ENCODE results near the gene CFAP61.
"Not testable (repeated sequence)": the region's sequence is repeated elsewhere in the genome, so short reads cannot be mapped to it uniquely, and the experiment has no call there.

Gene CFAP61

DNA sequence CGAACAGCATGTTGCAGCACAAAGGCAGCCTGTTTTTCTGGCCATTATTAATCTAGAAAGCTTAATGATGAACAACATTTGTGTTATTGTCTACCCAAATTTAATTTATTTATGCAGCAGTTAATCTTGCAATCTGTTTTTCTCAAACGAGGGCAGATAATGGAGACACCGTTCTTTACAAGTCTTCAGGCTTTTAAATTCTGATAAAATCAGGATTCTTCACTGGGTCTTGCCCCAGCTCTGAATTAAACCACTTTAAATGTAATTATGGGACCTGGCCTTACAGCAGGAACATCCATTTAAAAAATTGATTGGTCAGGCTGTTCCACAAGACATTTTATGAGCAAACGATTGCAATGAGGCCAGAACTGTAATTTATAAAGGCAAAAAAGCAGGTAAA is 289.0 kb downstream of the CFAP61 start:
- Histone ChIP-seq H3K9me3 (ENCODE audit: severe bottlenecking) (no peaks in the 10 kb centered on the region), H3K4me1 (ENCODE audit: insufficient read depth, poor library complexity, severe bottlenecking) (no peaks in the 10 kb centered on the region), H3K36me3 (ENCODE audit: low read depth) (no peaks in the 10 kb centered on the region), H3K27me3 (ENCODE audit: insufficient read depth, poor library complexity, severe bottlenecking) (peaks cover 7% of the 10 kb centered on the region), H3K27ac (ENCODE audit: poor library complexity, severe bottlenecking) (no peak overlapping the region), H3K4me3 (ENCODE audit: severe bottlenecking) (no peak overlapping the region)
- ATAC-seq (ENCODE audit: low read depth) (no peak), DNase-seq (ENCODE audit: low spot score) (no peak)
- TF ChIP-seq, protein P1, sequence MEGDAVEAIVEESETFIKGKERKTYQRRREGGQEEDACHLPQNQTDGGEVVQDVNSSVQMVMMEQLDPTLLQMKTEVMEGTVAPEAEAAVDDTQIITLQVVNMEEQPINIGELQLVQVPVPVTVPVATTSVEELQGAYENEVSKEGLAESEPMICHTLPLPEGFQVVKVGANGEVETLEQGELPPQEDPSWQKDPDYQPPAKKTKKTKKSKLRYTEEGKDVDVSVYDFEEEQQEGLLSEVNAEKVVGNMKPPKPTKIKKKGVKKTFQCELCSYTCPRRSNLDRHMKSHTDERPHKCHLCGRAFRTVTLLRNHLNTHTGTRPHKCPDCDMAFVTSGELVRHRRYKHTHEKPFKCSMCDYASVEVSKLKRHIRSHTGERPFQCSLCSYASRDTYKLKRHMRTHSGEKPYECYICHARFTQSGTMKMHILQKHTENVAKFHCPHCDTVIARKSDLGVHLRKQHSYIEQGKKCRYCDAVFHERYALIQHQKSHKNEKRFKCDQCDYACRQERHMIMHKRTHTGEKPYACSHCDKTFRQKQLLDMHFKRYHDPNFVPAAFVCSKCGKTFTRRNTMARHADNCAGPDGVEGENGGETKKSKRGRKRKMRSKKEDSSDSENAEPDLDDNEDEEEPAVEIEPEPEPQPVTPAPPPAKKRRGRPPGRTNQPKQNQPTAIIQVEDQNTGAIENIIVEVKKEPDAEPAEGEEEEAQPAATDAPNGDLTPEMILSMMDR (IDR thresholded peaks at IDR 0.05; ENCODE audit: poor library complexity, severe bottlenecking): no peak

DNA sequence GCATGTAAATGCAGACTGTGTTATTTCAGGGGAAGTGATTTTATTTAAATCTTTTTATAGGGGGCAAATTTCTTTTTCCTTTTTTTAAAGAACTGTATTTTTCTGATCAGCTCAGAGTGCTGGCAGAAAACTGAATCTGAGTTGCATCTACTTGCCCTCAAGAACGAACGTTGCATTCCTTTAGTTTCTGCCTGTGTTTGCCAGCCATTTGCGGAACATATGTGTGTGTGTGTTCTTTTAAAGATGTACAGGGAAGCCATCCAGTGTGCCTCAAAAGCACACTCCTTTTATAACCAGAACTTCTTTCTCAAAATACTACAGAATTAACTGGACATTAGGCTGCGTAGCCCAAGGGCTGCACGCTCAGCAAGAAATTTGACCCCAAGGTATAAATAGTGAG is 289.7 kb downstream of the CFAP61 start:
- no peak overlapping the region for H3K27ac ChIP-seq (ENCODE audit: poor library complexity, severe bottlenecking)
- ATAC-seq (ENCODE audit: low read depth) (no peak), DNase-seq (ENCODE audit: low spot score) (no peak)
- TF ChIP-seq, protein P1 (IDR thresholded peaks at IDR 0.05; ENCODE audit: poor library complexity, severe bottlenecking): no peak
- H3K4me1 ChIP-seq (ENCODE audit: insufficient read depth, poor library complexity, severe bottlenecking): no peaks in the 10 kb centered on the region
- H3K27me3 ChIP-seq (ENCODE audit: insufficient read depth, poor library complexity, severe bottlenecking): peaks cover 7% of the 10 kb centered on the region
- no peaks in the 10 kb centered on the region for H3K9me3 ChIP-seq (ENCODE audit: severe bottlenecking)
- H3K36me3 ChIP-seq (ENCODE audit: low read depth): no peaks in the 10 kb centered on the region
- H3K4me3 ChIP-seq (ENCODE audit: severe bottlenecking): no peak overlapping the region

DNA sequence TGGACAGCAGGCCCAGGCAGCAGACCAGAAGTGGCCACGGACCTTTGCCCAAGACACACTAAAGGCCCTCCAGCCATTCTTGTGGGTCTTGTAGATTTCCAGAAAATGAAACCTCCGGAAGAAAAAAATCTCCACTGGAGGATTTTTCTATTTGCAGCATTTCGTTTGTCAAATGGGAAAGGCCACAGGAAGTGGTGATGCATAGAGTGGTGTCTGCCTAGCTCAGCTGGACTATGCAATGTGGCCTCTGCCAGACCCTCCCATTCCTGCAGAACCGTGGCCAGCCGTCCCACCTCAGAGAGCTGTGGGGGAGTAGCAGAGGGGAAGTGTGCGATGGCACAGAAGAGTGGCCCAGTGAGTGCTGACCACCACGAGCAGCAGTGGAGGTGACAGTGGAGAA is 291.6 kb downstream of the CFAP61 start:
- no peaks in the 10 kb centered on the region for H3K9me3 ChIP-seq (ENCODE audit: severe bottlenecking)
- no peak for ATAC-seq (ENCODE audit: low read depth)
- H3K4me1 ChIP-seq (ENCODE audit: insufficient read depth, poor library complexity, severe bottlenecking): no peaks in the 10 kb centered on the region
- H3K4me3 ChIP-seq (ENCODE audit: severe bottlenecking): no peak overlapping the region
- no peak overlapping the region for H3K27ac ChIP-seq (ENCODE audit: poor library complexity, severe bottlenecking)
- TF ChIP-seq, protein P1 (IDR thresholded peaks at IDR 0.05; ENCODE audit: poor library complexity, severe bottlenecking): no peak
- no peak for DNase-seq (ENCODE audit: low spot score)
- peaks cover 7% of the 10 kb centered on the region for H3K27me3 ChIP-seq (ENCODE audit: insufficient read depth, poor library complexity, severe bottlenecking)
- H3K36me3 ChIP-seq (ENCODE audit: low read depth): no peaks in the 10 kb centered on the region

DNA sequence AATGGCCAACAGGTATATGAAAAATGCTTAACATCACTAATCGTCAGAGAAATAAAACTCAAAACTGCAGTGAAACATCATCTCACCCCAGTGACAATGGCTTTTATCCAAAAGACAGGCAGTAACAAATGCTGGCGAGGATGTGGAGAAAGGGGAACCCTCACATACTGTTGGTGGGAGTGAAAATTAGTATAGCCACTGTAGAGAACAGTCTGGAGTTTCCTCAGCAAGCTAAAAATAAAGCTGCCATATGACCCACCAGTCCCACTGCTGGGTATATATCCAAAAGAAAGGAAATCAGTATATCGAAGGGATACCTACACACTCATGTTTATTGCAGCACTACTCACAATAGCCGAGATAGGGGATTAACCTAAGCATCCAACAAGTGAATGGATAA is 292.1 kb downstream of the CFAP61 start:
- TF ChIP-seq, protein P1 (IDR thresholded peaks at IDR 0.05; ENCODE audit: poor library complexity, severe bottlenecking): no peak
- ATAC-seq (ENCODE audit: low read depth): no peak
- H3K9me3 ChIP-seq (ENCODE audit: severe bottlenecking): no peaks in the 10 kb centered on the region
- no peak overlapping the region for H3K4me3 ChIP-seq (ENCODE audit: severe bottlenecking)
- H3K36me3 ChIP-seq (ENCODE audit: low read depth): no peaks in the 10 kb centered on the region
- DNase-seq (ENCODE audit: low spot score): no peak
- no peak overlapping the region for H3K27ac ChIP-seq (ENCODE audit: poor library complexity, severe bottlenecking)
- H3K4me1 ChIP-seq (ENCODE audit: insufficient read depth, poor library complexity, severe bottlenecking): no peaks in the 10 kb centered on the region
- H3K27me3 ChIP-seq (ENCODE audit: insufficient read depth, poor library complexity, severe bottlenecking): peaks cover 7% of the 10 kb centered on the region

- no peak for ATAC-seq (ENCODE audit: low read depth)
Observed at GRCh38 chr20:20353576-20353975, 301.2 kb downstream of the CFAP61 start.

DNA sequence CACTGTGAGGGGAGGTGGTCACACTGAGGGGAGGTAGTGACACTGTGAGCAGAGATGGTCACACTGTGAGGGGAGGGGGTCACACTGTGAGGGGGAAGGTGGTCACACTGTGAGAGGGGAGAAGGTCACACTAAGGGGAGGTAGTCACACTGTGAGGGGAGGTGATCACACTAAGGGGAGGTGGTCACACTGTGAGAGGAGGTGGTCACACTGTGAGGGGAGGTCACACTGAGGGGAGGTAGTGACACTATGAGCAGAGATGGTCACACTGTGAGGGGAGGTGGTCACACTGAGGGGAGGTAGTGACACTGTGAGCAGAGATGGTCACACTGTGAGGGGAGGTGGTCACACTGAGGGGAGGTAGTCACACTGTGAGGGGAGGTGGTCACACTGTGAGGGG is 303.2 kb downstream of the CFAP61 start:
- H3K4me3 ChIP-seq (ENCODE audit: severe bottlenecking); H3K9me3 ChIP-seq (ENCODE audit: severe bottlenecking); DNase-seq (ENCODE audit: low spot score); H3K27ac ChIP-seq (ENCODE audit: poor library complexity, severe bottlenecking); ATAC-seq (ENCODE audit: low read depth); H3K27me3 ChIP-seq (ENCODE audit: insufficient read depth, poor library complexity, severe bottlenecking); H3K36me3 ChIP-seq (ENCODE audit: low read depth); H3K4me1 ChIP-seq (ENCODE audit: insufficient read depth, poor library complexity, severe bottlenecking): not testable (repeated sequence)

More at GRCh38 chr20:20353576-20353975, 301.2 kb downstream of the CFAP61 start:
- TF ChIP-seq, protein P1 (IDR thresholded peaks at IDR 0.05; ENCODE audit: poor library complexity, severe bottlenecking): no peak
- Histone ChIP-seq H3K9me3 (ENCODE audit: severe bottlenecking) (no peaks in the 10 kb centered on the region), H3K36me3 (ENCODE audit: low read depth) (no peaks in the 10 kb centered on the region), H3K4me1 (ENCODE audit: insufficient read depth, poor library complexity, severe bottlenecking) (no peaks in the 10 kb centered on the region), H3K27me3 (ENCODE audit: insufficient read depth, poor library complexity, severe bottlenecking) (no peaks in the 10 kb centered on the region), H3K4me3 (ENCODE audit: severe bottlenecking) (no peak overlapping the region), H3K27ac (ENCODE audit: poor library complexity, severe bottlenecking) (no peak overlapping the region)
- DNase-seq (ENCODE audit: low spot score): no peak
